ENCODE results near the gene C11orf65. TPM values are rescaled to one million over a fixed set of nuclear protein-coding genes. Genes with fewer than 3 reads are reported as not detected.
"Not testable (repeated sequence)": the region's sequence is repeated elsewhere in the genome, so short reads cannot be mapped to it uniquely, and the experiment has no call there.

C11orf65 gene
- polyA plus RNA-seq, 3 donors, result not detected

- H3K27me3 ChIP-seq (ENCODE audit: control insufficient read depth in 2 of 2, insufficient read depth in 2 of 2, low read length in 2 of 2), result no peaks in the 10 kb centered on the region
- no peak overlapping the region for H3K4me3 Mint-ChIP-seq
- no CpG with 5 or more reads among the region's 2 CpGs for WGBS (ENCODE audit: insufficient coverage)
- H3K36me3 ChIP-seq (replicated peaks in 1 of 2; ENCODE audit: control insufficient read depth in 1 of 2, insufficient read depth in 2 of 2, low read length in 2 of 2), result no peaks in the 10 kb centered on the region
- H2AFZ ChIP-seq (ENCODE audit: insufficient read depth, low read depth, low read length, poor library complexity, severe bottlenecking), result no peak overlapping the region
- peaks cover 4 to 9% of the 10 kb centered on the region in 2 donors for H3K9me3 ChIP-seq (replicated peaks in 1 of 2; ENCODE audit: control insufficient read depth in 1 of 2, insufficient read depth in 1 of 2, low read length in 2 of 2)
- H3K27ac ChIP-seq (ENCODE audit: low read depth in 1 of 2, low read length in 2 of 2), result no peak overlapping the region
- H3K27me3 Mint-ChIP-seq (ENCODE audit: low read depth in 3 of 3), result peaks cover 0 to 2% (median 0%) of the 10 kb centered on the region in 3 donors
- no peak overlapping the region for H3K27ac Mint-ChIP-seq
- no peaks in the 10 kb centered on the region for H3K36me3 Mint-ChIP-seq
- no peak overlapping the region for H3K9ac ChIP-seq (ENCODE audit: insufficient read depth, low read length, poor library complexity, severe bottlenecking)
- no peak overlapping the region for H3K4me3 ChIP-seq (replicated peaks in 1 of 3; ENCODE audit: low read depth in 2 of 3, low read length in 3 of 3)
- no peaks in the 10 kb centered on the region for H3K4me1 Mint-ChIP-seq
- H3K4me2 ChIP-seq (replicated peaks; ENCODE audit: extremely low read depth, low read length, poor library complexity, severe bottlenecking), result no peak overlapping the region
- no peaks in the 10 kb centered on the region for H3K79me2 ChIP-seq (ENCODE audit: insufficient read depth, low read length)
- H3K9me3 Mint-ChIP-seq, result peaks cover 6 to 37% (median 20%) of the 10 kb centered on the region in 7 donors
- H3K4me1 ChIP-seq (ENCODE audit: control insufficient read depth in 1 of 2, insufficient read depth in 2 of 2, low read length in 2 of 2), result no peaks in the 10 kb centered on the region
- intact Hi-C loops (cut with micrococcal nuclease), result no loop called here
- no peak for DNase-seq
- no peak for TF ChIP-seq CTCF (IDR thresholded peaks at IDR 0.05)
- H4K20me1 ChIP-seq (ENCODE audit: insufficient read depth, low read length), result no peaks in the 10 kb centered on the region
Measured at GRCh38 chr11:108453207-108453835, 14.0 kb downstream of the C11orf65 start.

GRCh38 chr11:108441445-108441844 lies 25.9 kb downstream of the C11orf65 start:
- DNase-seq; H3K4me2 ChIP-seq (replicated peaks; ENCODE audit: extremely low read depth, low read length, poor library complexity, severe bottlenecking); H3K36me3 ChIP-seq (replicated peaks in 1 of 2; ENCODE audit: control insufficient read depth in 1 of 2, insufficient read depth in 2 of 2, low read length in 2 of 2); H3K4me3 Mint-ChIP-seq; H3K4me1 ChIP-seq (ENCODE audit: control insufficient read depth in 1 of 2, insufficient read depth in 2 of 2, low read length in 2 of 2); intact Hi-C loops (cut with micrococcal nuclease); H3K4me3 ChIP-seq (replicated peaks in 1 of 3; ENCODE audit: low read depth in 2 of 3, low read length in 3 of 3); H4K20me1 ChIP-seq (ENCODE audit: insufficient read depth, low read length); H3K27me3 Mint-ChIP-seq (ENCODE audit: low read depth in 3 of 3); H2AFZ ChIP-seq (ENCODE audit: insufficient read depth, low read depth, low read length, poor library complexity, severe bottlenecking); H3K79me2 ChIP-seq (ENCODE audit: insufficient read depth, low read length); H3K27ac Mint-ChIP-seq; H3K27me3 ChIP-seq (ENCODE audit: control insufficient read depth in 2 of 2, insufficient read depth in 2 of 2, low read length in 2 of 2); H3K4me1 Mint-ChIP-seq; H3K36me3 Mint-ChIP-seq; H3K27ac ChIP-seq (ENCODE audit: low read depth in 1 of 2, low read length in 2 of 2); H3K9ac ChIP-seq (ENCODE audit: insufficient read depth, low read length, poor library complexity, severe bottlenecking): not testable (repeated sequence)
- peaks cover 6 to 21% of the 10 kb centered on the region in 2 donors for H3K9me3 ChIP-seq (replicated peaks in 1 of 2; ENCODE audit: control insufficient read depth in 1 of 2, insufficient read depth in 1 of 2, low read length in 2 of 2)
- H3K9me3 Mint-ChIP-seq, result peaks cover 26 to 51% (median 35%) of the 10 kb centered on the region in 7 donors
- 100% methylated on average over 4 of the region's 4 CpGs for WGBS (ENCODE audit: insufficient coverage)

All from CD14-positive monocyte (primary cell).